GM21447 (cell line): Measurements from ENCODE around the gene GNB1L.
"Not testable (repeated sequence)": the region's sequence is repeated elsewhere in the genome, so short reads cannot be mapped to it uniquely, and the experiment has no call there.

Source experiments
- ATAC-seq: cut with Tn5 transposase; IDR thresholded peaks from one replicate; pipeline ENCODE4 v1.9.1; 2021; ENCODE audit not compliant: unreplicated experiment

The GNB1L gene

DNA sequence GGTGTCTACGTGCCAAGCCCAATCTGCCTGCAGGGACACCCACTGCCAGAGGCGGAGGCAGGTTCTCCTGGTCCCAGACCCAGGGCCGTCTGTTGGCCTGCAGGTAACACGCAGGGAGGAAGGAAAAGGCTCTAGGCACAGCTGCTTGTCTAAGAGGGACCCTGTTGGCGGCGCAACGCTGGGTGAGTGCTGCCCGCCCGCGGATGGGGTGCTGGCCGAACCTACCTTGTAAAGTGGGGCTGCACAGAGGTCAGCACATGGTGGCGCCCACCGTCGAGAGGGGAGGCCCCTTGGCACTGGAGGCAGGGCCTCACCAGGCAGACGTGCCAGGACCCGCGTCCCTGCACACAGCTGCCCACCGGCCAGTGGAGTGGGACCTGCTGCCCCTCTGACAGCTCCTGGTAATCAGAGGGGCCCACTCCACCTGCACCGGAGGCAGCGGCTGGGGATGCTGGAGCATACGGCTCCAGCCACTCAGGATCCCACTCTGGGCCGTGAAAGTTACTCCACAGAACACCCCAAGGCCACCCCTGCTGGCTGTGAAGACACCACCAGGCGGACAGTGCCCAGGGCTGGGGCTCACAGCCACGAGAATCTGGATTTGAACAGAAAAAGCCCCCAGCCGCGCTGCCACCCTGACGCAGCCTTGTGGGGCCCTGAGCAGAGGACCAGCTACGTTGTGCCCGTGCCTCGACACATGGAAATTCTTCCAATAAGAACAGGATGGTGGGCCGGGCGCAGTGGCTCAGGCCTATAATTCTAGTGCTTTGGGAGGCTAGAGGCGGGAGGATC, 70.1 kb downstream of the GNB1L start:
- no peak for ATAC-seq

- no peak for ATAC-seq
Observed at GRCh38 chr22:19783586-19784383, 70.9 kb downstream of the GNB1L start.

DNA sequence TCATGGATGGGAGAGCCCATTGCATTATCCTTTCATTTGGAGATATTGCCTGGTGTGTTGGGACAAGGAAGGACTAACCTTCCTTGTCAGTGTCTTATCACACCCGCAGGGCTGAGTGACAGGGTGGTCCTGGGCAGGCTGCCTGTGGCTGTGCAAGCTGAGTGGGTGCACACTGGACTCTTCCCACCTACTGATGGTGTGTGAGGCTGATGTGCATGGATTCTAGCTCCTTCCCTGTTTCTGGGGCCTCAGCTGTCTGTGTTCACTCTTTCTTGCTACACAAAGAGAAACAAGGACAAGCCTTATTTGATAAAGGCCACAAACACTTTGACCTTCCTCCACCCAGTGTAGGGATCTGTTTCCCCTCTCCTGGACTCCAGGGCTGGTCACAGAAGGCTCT, 72.1 kb downstream of the GNB1L start:
- ATAC-seq, result no peak

GRCh38 chr22:19779685-19780268, 74.9 kb downstream of the GNB1L start:
- ATAC-seq, result no peak

- no peak for ATAC-seq
Observed at GRCh38 chr22:19779011-19779421, 75.7 kb downstream of the GNB1L start.

- ATAC-seq, result not testable (repeated sequence)
Observed at GRCh38 chr22:19777192-19777591, 77.5 kb downstream of the GNB1L start.

- ATAC-seq, result no peak
Observed at GRCh38 chr22:19776433-19777031, 78.1 kb downstream of the GNB1L start.

GRCh38 chr22:19775496-19776325, 79.0 kb downstream of the GNB1L start:
- ATAC-seq, result no peak

DNA sequence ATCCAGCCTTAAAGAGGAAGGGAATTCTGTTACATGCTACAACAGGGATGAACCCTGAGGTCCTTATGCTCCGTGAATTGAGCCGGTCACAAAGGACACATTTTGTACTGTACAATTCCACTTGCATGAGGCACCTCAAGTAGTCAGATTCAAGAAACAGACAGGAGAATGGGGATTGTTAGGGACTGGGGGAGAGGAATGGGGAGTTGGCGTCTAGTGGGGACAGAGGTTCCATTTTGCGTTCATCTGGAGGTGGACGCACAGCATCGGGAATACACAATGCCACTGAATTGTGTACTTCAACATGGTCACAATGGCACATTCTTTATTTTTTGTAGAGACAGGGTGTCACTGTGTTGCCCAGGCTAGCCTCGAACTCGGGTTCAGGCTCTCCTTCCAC, 80.0 kb downstream of the GNB1L start:
- no peak for ATAC-seq

- ATAC-seq, result no peak
Observed at GRCh38 chr22:19773470-19774040, 81.1 kb downstream of the GNB1L start.

DNA sequence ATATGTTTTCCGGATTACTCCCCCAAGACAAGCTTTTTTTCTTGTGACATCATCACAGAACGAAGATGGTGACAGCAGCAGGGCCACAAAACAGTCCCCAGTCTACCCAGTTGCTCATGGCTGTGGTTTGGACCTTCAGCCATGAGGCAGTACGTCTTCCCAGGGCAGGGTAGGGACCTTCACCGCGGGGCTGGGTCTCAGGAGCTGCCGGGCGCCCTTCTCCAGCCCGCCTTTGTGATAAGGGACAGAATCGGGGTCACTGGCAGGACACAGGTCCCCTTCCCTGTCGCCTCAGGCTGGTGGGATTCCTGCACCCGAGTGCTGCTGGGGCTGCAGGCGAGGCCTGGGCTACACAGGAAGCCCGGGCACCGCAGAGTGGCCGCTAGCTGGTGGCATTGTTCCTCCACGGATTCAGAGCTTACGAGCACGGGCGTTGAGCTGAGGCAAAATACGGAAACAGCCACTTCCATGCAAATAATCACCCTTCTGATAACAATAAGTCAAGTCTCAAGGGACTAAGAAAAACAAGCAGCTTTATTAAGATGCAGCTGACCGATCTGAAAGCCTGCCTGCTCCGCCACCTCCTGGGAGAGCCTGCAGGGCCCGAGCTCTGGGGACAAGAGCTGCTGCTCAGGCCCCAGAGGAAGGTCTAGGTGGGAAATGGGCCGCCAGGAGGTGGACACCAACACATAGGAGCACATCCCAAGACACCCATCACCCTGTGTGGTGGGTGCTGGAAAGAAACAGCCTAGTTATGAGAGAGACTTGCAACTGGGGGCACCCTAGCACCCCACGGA, 81.8 kb downstream of the GNB1L start:
- peak; percentile 67 for ATAC-seq

DNA sequence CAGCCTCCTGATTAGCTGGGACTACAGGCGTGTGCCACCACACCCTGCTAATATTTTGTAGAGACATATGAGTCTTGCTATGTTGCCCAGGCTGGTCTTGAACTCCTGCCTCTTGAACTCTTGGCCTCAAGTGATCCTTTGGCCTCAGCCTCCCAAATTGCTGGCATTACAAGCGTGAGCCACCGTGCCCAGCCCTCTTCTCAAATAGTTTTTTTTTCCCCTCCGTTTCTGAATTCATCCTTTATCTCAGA, 82.3 kb downstream of the GNB1L start:
- no peak for ATAC-seq

DNA sequence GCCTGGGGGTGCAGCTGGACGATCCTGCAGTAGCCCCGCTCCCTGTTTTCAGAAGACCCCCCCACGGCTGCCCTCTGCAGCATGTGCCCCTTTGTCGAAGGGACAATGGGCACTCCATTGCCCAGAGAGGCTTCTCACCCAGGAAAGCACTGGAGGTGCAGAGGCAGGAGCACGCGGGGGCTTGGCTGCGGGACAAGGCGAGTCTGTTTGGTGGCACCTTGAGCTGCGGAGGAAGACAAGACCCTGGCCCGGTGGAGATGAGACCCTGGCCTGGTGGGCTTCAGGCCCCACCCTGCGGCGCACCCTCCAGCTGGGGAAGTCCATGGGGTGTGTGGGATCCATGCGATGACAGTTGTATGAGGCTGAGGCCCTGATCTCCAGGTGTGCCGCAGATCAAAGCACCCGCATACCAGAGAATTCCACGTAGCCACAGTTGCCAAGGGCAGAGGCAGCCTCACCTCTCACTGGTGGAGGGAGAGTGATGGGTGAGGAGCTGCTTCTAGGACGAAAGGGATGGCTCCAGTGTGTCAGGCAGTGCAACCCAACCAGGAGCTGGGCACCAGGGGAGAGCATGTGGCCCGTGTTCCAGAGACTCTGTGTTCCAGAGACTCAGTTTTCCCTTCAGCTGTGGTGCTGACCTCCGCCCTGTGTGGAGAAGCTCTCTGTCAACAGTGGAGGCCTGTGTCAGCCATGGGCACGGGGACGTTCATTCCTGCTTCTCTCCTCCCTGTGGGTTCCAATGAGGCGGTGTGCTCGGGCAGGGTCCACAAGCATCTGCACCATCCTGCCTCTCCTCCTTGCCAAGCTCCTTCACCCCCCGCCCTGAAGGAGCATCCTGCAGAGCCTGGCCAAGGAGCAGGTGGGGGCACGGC, 84.1 kb downstream of the GNB1L start:
- ATAC-seq, result no peak

DNA sequence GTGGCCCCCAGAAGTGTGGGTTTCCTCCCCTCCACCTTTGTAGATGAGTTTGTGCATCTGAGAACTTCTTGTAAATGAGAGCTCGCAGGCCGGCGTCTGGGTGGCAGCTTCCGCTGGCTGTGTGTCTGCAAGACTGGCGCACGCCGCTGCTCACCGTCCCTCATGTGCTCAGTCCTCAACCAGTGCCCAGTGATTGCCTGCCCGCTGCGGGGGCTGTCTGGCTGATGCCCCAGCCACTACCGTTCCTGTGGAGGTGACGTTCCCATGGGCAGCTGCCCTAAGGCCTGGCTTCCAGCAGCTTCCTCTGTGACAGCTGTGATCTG, 85.3 kb downstream of the GNB1L start:
- ATAC-seq, result no peak

DNA sequence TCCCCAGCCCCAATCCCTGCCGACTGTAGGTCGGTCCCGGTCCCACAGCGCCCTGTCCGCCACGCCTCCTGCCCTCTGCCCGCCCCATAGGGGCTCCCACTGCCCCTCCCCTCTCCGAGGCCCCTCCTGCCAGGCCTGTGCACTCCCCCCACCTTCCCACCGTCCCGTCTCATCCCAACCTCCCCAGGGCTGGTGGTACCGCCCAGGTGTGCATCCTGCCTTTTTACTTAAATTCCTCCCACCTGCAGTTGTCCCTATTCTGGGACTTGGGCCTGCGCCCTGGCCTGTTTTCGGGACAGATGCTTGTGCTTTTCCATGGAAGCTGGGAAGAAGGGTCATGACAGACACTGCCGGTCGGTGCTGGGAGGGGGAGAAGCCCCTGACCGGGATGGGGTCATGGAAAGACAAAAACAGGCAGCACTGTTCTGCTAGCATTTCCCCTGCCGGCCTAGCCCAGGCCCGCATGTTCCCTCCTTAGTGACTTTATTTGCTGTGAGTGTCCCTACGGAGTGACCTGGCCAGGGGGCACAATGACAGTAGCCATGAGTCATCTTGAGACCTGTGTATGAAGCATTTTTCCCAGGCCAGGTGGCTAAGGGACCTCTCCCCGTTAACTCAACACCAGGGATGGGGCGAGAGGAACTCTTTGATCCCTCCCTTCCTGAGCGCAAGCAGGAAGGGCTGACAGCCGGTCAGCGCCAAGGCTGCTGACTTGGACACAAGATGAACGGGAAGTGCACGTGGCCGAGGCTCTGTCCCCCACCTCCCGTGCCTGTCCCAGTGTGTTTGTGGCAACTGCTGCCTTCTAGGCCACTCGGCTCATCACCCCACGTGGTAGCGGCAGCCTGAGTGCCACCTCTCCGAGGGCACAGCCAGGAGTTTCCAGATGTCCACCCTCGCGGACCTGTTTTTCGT, 87.0 kb downstream of the GNB1L start:
- no peak for ATAC-seq

DNA sequence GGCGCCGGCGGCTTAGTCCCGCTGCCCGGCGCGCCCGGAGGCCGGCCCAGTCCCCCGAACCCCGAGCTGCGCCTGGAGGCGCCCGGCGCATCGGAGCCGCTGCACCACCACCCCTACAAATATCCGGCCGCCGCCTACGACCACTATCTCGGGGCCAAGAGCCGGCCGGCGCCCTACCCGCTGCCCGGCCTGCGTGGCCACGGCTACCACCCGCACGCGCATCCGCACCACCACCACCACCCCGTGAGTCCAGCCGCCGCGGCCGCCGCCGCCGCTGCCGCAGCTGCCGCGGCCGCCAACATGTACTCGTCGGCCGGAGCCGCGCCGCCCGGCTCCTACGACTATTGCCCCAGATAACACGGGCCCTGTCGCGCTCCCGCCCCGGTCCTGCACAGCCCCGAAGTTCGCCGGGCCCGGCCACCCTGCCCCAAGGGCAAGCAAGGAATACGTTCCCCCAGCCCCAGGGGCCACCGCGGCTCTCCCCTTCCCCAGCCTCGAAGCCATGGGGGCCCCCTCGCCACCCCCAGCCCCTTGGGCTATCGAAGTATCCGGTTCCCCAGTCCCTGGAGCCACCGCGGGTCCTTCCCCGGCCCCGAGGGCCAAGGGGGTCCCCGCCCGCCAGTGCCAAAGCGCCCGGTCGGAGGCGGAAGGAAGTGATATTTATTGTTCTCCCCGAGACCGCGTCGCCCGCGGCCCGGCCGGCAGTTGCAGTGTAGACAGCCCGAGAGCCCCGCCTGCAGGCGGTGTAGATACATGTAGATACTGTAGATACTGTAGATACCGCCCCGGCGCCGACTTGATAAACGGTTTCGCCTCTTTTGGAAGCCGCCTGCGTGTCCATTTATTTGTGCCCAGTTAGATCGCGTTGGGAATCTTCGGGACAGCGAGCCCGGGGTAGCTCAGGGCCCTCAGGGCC, 87.9 kb downstream of the GNB1L start:
- ATAC-seq, result no peak

- no peak for ATAC-seq
Observed at GRCh38 chr22:19766240-19766510, 88.5 kb downstream of the GNB1L start.
